Measurements from ENCODE around the gene PDE8A. TPM values are rescaled to one million over a fixed set of nuclear protein-coding genes. Genes with fewer than 3 reads are reported as not detected.
A peak's percentile ranks its signal among the peaks of the same experiment; 100 is the strongest.

The PDE8A gene
- total RNA-seq, 1 donor from 2014 or later: 22.9 TPM

DNA sequence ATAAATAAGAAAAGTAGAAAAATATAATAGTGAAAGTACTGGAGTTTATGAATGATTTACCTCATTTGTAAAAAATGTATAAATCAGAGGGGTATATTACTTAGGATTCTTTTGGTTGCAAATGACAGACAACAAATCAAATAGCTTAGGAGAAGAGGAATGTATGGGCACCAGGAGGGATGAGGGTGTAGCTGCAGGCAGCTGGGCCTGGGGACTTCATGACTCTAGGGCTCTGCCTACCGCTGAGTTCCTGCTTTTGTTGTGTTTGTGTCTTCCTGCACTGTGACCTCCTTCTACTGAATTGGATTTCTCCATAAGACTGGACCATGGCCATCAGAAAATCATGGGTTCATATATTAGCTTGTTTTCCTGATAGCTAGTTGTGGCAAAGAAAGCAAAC, 27.9 kb upstream of the PDE8A start:
- H3K27me3 ChIP-seq: no peaks in the 10 kb centered on the region
- intact Hi-C loops (cut with DNase I): loop anchor here (2.0 kb wide), 1 partner anchor 27 kb away; the partner anchor contains the start of gene PDE8A
- no peak overlapping the region for H3K4me3 ChIP-seq
- no peak overlapping the region for H3K27ac ChIP-seq
- TF ChIP-seq, protein P1, sequence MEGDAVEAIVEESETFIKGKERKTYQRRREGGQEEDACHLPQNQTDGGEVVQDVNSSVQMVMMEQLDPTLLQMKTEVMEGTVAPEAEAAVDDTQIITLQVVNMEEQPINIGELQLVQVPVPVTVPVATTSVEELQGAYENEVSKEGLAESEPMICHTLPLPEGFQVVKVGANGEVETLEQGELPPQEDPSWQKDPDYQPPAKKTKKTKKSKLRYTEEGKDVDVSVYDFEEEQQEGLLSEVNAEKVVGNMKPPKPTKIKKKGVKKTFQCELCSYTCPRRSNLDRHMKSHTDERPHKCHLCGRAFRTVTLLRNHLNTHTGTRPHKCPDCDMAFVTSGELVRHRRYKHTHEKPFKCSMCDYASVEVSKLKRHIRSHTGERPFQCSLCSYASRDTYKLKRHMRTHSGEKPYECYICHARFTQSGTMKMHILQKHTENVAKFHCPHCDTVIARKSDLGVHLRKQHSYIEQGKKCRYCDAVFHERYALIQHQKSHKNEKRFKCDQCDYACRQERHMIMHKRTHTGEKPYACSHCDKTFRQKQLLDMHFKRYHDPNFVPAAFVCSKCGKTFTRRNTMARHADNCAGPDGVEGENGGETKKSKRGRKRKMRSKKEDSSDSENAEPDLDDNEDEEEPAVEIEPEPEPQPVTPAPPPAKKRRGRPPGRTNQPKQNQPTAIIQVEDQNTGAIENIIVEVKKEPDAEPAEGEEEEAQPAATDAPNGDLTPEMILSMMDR (IDR thresholded peaks at IDR 0.05): no peak
- DNase-seq (ENCODE audit: low spot score in 2 of 2): no peak
- peaks cover 2 to 15% of the 10 kb centered on the region in 2 donors for H3K4me1 ChIP-seq
- H3K9me3 ChIP-seq: no peaks in the 10 kb centered on the region
- H3K36me3 ChIP-seq: no peaks in the 10 kb centered on the region

- peak; percentile 51 to 88 for DNase-seq (ENCODE audit: low spot score in 2 of 2)
- no peaks in the 10 kb centered on the region for H3K36me3 ChIP-seq
- H3K9me3 ChIP-seq: no peaks in the 10 kb centered on the region
- no peak overlapping the region for H3K27ac ChIP-seq
- H3K27me3 ChIP-seq: no peaks in the 10 kb centered on the region
- peaks cover 2 to 9% of the 10 kb centered on the region in 2 donors for H3K4me1 ChIP-seq
- intact Hi-C loops (cut with DNase I): loop anchor here (1.0 to 2.0 kb wide), 2 partner anchors 26 to 89 kb away; partner anchors contain the start of gene PDE8A
- TF ChIP-seq, protein P1 (IDR thresholded peaks at IDR 0.05): peak; percentile 81 to 85 (median 84)
- peak overlapping the region in 1 of 2 donors; percentile 36 for H3K4me3 ChIP-seq
Observed at GRCh38 chr15:84955089-84955848, 26.4 kb upstream of the PDE8A start.

DNA sequence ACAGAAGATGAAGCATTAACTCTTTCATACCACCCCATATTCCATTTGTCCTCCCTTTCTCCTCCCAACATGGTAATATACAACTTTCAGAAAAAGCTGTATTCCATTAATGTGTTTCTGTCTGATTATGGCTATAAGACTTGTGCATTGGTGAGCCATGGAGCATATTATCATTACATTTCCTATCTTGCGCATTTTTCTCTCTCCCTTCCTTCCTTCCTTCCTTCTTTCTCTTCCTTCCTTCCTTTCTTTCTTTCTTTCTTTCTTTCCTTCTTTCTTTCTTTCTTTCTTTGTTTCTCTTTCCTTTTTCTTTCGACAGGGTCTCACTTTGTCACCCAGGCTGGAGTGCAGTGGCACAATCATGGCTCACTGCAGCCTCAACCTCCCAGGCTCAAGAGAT, 25.5 kb upstream of the PDE8A start:
- Histone ChIP-seq H3K27me3 (no peaks in the 10 kb centered on the region), H3K27ac (no peak overlapping the region), H3K4me3 (no peak overlapping the region), H3K36me3 (no peaks in the 10 kb centered on the region), H3K4me1 (peaks cover 0 to 3% of the 10 kb centered on the region in 2 donors), H3K9me3 (no peaks in the 10 kb centered on the region)
- DNase-seq (ENCODE audit: low spot score in 2 of 2): no peak
- TF ChIP-seq, protein P1 (IDR thresholded peaks at IDR 0.05): no peak
- intact Hi-C loops (cut with DNase I): no loop called here

DNA sequence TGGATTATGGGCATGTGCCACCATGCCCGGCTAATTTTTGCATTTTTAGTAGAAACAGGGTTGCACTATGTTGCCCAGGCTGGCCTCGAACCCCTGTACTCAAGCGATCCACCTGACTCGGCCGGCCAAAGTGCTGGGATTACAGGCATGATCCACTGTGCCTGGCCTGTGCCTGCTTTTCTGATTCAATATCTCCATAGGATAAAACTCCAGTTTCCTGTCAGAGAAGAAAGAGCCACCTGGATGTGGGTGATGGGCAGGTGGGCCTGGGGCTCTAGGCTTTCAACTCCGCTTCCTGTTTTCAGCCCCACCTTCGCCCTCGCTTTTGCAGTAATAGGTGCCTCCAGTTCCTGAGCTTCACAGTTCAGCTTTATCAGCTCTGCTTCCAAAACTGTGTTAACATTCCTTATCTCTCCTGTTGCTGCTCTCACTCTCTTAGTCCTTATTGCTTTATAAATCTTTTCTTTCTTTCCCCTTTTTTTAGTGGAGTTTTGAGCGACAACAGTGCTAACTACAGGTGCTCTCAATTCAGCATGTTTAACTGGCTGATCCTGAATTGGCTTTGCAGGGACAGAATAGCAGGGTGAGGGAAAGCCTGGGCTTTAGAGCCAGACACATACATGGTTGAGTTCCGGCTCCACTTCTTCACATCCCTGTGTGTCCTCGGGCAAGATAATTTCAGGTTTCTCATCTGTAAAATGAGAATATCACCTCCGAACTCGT, 21.1 kb upstream of the PDE8A start:
- no peak overlapping the region for H3K4me3 ChIP-seq
- no peaks in the 10 kb centered on the region for H3K36me3 ChIP-seq
- DNase-seq (ENCODE audit: low spot score in 2 of 2): no peak
- peaks cover 0 to 2% of the 10 kb centered on the region in 2 donors for H3K4me1 ChIP-seq
- H3K27ac ChIP-seq: no peak overlapping the region
- H3K9me3 ChIP-seq: no peaks in the 10 kb centered on the region
- intact Hi-C loops (cut with DNase I): no loop called here
- TF ChIP-seq, protein P1 (IDR thresholded peaks at IDR 0.05): no peak
- no peaks in the 10 kb centered on the region for H3K27me3 ChIP-seq

DNA sequence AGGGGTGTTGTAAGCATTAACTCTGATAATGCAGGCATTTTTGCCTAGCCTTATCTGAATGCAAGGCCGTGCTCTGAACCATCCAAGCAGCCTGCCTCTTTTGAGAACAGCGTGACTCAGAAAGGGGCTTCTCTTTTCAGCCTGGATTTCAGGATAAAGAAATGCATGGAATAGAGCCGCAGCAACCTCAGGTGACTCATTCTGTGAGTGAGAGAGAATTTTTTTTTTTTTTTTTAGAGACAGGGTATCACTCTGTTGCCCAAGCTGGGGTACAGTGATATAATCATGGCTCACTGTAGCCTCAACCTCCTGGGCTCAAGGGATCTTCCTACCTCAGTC, 20.6 kb upstream of the PDE8A start:
- H3K27ac ChIP-seq: no peak overlapping the region
- intact Hi-C loops (cut with DNase I): no loop called here
- TF ChIP-seq, protein P1 (IDR thresholded peaks at IDR 0.05): no peak
- no peaks in the 10 kb centered on the region for H3K9me3 ChIP-seq
- DNase-seq (ENCODE audit: low spot score in 2 of 2): no peak
- no peak overlapping the region for H3K4me3 ChIP-seq
- no peaks in the 10 kb centered on the region for H3K36me3 ChIP-seq
- no peaks in the 10 kb centered on the region for H3K4me1 ChIP-seq
- H3K27me3 ChIP-seq: no peaks in the 10 kb centered on the region

All from ascending aorta (tissue), 2 donors.